PC-3 (cell line): ENCODE measurements around the gene BACH1. TPM values are rescaled to one million over a fixed set of nuclear protein-coding genes. Genes with fewer than 3 reads are reported as not detected.

Experiments
- ATAC-seq: fragments of 200-7000 bp; cut with Tn5 transposase; 2 replicates; pipeline ENCODE4 v1.9.1; 2020; ENCODE audit warnings: mild to moderate bottlenecking, moderate library complexity
- BruUV-seq: library from RNA; stranded (reverse); fragments of 400-500 nt; replicated peaks from 2 replicates; lab custom pipeline; 2021; lab: Mats Ljungman, UMichigan
- CTCF ChIA-PET: fragments of 300-600 bp; sonication (Branson Sonifier 250); formaldehyde crosslinking; loops from one replicate; lab custom pipeline; 2022; ENCODE audit warnings: antibody characterized with exemption; lab: Charles Lee
- POLR2A ChIA-PET: fragments of 300-600 bp; sonication (Branson Sonifier 250); formaldehyde crosslinking; loops from one replicate; lab custom pipeline; 2022; ENCODE audit warnings: antibody characterized with exemption; ENCODE audit not compliant: unreplicated experiment; lab: Charles Lee
- DNase-seq: peaks from one replicate; pipeline ENCODE4 v3.0.0-alpha.2; 2015
- H2AFZ ChIP-seq: fragments of 300-600 bp; sonication (generic); 2 replicates; pipeline ENCODE4 v1.6.0; 2016; ENCODE audit warnings: antibody characterized with exemption, low read length
- H3F3A ChIP-seq: fragments of 300-600 bp; sonication (generic); one replicate; pipeline ENCODE4 v1.6.0; 2017; ENCODE audit warnings: antibody characterized with exemption, low read length, control low read depth, mild to moderate bottlenecking; ENCODE audit not compliant: unreplicated experiment
- H3K27ac ChIP-seq: fragments of 300-600 bp; sonication (generic); 2 replicates; pipeline ENCODE4 v1.5.1; 2016; ENCODE audit warnings: mild to moderate bottlenecking, low read length
- H3K27me3 ChIP-seq: fragments of 300-600 bp; sonication (generic); 2 replicates; pipeline ENCODE4 v1.6.1; 2016; ENCODE audit warnings: low read length, mixed read lengths
- H3K36me3 ChIP-seq: fragments of 300-600 bp; sonication (generic); 2 replicates; pipeline ENCODE4 v1.6.1; 2016; ENCODE audit warnings: low read depth, mixed run types, low read length, mixed read lengths
- H3K4me1 ChIP-seq: fragments of 300-600 bp; sonication (generic); 2 replicates; pipeline ENCODE4 v1.5.1; 2016; ENCODE audit warnings: low read length; ENCODE audit not compliant: insufficient read depth
- H3K4me2 ChIP-seq: fragments of 300-600 bp; sonication (generic); 2 replicates; pipeline ENCODE4 v1.6.0; 2016; ENCODE audit warnings: low read length
- H3K4me3 ChIP-seq: fragments of 300-600 bp; sonication (generic); 2 replicates; pipeline ENCODE4 v1.5.1; 2016; ENCODE audit warnings: mild to moderate bottlenecking, low read length, mixed read lengths
- H3K79me2 ChIP-seq: fragments of 300-600 bp; sonication (generic); 2 replicates; pipeline ENCODE4 v1.6.1; 2017; ENCODE audit warnings: low read length, mixed read lengths
- H3K9ac ChIP-seq: fragments of 300-600 bp; sonication (generic); 2 replicates; pipeline ENCODE4 v1.6.0; 2016; ENCODE audit warnings: mild to moderate bottlenecking, low read length
- H3K9me2 ChIP-seq: fragments of 300-600 bp; sonication (generic); replicated peaks from 2 replicates; pipeline ENCODE4 v1.6.1; 2016; ENCODE audit warnings: mixed run types, low read length, mixed read lengths
- H3K9me3 ChIP-seq: fragments of 300-600 bp; sonication (generic); 2 replicates; pipeline ENCODE4 v1.6.1; 2016; ENCODE audit warnings: low read length, mixed read lengths
- H4K20me1 ChIP-seq: fragments of 300-600 bp; sonication (generic); 2 replicates; pipeline ENCODE4 v1.6.1; 2016; ENCODE audit warnings: low read length, mixed read lengths
- CTCF ChIP-seq: fragments of 300-600 bp; sonication (generic); conservative IDR thresholded peaks from 2 replicates; pipeline ENCODE4 v1.5.1; 2017; ENCODE audit warnings: antibody characterized with exemption, low read depth, mild to moderate bottlenecking, low read length
- EZH2 ChIP-seq: fragments of 300-600 bp; sonication (generic); IDR thresholded peaks from one replicate; pipeline ENCODE4 v1.6.1; 2017; ENCODE audit warnings: antibody characterized with exemption, mild to moderate bottlenecking, low read length; ENCODE audit not compliant: unreplicated experiment
- EZH2phosphoT487 ChIP-seq: fragments of 300-600 bp; sonication (generic); IDR thresholded peaks from 2 replicates; pipeline ENCODE4 v1.6.1; 2018; ENCODE audit warnings: mild to moderate bottlenecking, antibody characterized with exemption, low read length, borderline replicate concordance
- intact Hi-C: fragments of 100-400 bp; cut with micrococcal nuclease; formaldehyde crosslinking; loops from 2 replicates; pipeline ENCODE4 v1.9.0; 2023
- total RNA-seq: library from RNA; depleted of rRNA; stranded (reverse); fragments of >200 nt; gene quantifications from 2 replicates; pipeline ENCODE4 v1.2.3, GENCODE V29; 2014

The BACH1 gene
- total RNA-seq, 1 experiment from 2014 or later = 17.2 TPM

GRCh38 chr21:29267666-29268065, 31.1 kb upstream of the BACH1 start:
- H3K9me3 ChIP-seq = no peaks in the 10 kb centered on the region
- H3K4me1 ChIP-seq = no peaks in the 10 kb centered on the region
- no peak overlapping the region for H3K27ac ChIP-seq
- H3K9me2 ChIP-seq = no peaks in the 10 kb centered on the region; the same call in 1 of the 2 replicates
- H3K36me3 ChIP-seq = no peaks in the 10 kb centered on the region
- H3K79me2 ChIP-seq = no peaks in the 10 kb centered on the region
- BruUV-seq = no TSS peak
- H4K20me1 ChIP-seq = no peaks in the 10 kb centered on the region
- H2AFZ ChIP-seq = no peak overlapping the region
- H3K9ac ChIP-seq = no peak overlapping the region
- ATAC-seq = no peak
- no peak for TF ChIP-seq EZH2
- TF ChIP-seq EZH2phosphoT487 = no peak
- TF ChIP-seq CTCF = no peak
- DNase-seq = no peak
- ChIA-PET CTCF (no interaction called here), POLR2A (no interaction called here)
- H3K27me3 ChIP-seq = no peaks in the 10 kb centered on the region
- intact Hi-C loops = no loop called here
- no peaks in the 10 kb centered on the region for H3F3A ChIP-seq
- H3K4me3 ChIP-seq = no peak overlapping the region
- no peak overlapping the region for H3K4me2 ChIP-seq

- no peak for DNase-seq
- POLR2A ChIA-PET = no interaction called here
Measured at GRCh38 chr21:29271927-29272333, 26.8 kb upstream of the BACH1 start.

More at GRCh38 chr21:29271927-29272333, 26.8 kb upstream of the BACH1 start:
- CTCF ChIA-PET = no interaction called here
- H4K20me1 ChIP-seq = no peaks in the 10 kb centered on the region
- no peak overlapping the region for H3K9ac ChIP-seq
- no peak overlapping the region for H3K4me3 ChIP-seq
- no peaks in the 10 kb centered on the region for H3K79me2 ChIP-seq
- BruUV-seq = no TSS peak
- TF ChIP-seq CTCF = no peak
- no peak for TF ChIP-seq EZH2
- TF ChIP-seq EZH2phosphoT487 = no peak
- H3K9me3 ChIP-seq = no peaks in the 10 kb centered on the region
- H3K36me3 ChIP-seq = no peaks in the 10 kb centered on the region
- intact Hi-C loops = no loop called here
- no peak overlapping the region for H2AFZ ChIP-seq
- no peaks in the 10 kb centered on the region for H3F3A ChIP-seq
- H3K27me3 ChIP-seq = no peaks in the 10 kb centered on the region
- no peaks in the 10 kb centered on the region; the same call in 1 of the 2 replicates for H3K9me2 ChIP-seq
- H3K27ac ChIP-seq = no peak overlapping the region
- no peaks in the 10 kb centered on the region for H3K4me1 ChIP-seq
- H3K4me2 ChIP-seq = no peak overlapping the region
- no peak for ATAC-seq
